IMR-90 (cell line): ENCODE results near the gene DHX34.

Source experiments
- BHLHE40 ChIP-seq: fragments of 150-350 bp; IDR thresholded peaks from 2 replicates; pipeline ENCODE4 v1.6.1; 2016; ENCODE audit warnings: mild to moderate bottlenecking, low read depth, low read length
- CTCF ChIP-seq: conservative IDR thresholded peaks from 2 replicates; pipeline ENCODE4 v1.5.1; 2012; ENCODE audit warnings: mild to moderate bottlenecking, low read depth, low read length, improper control_type of control experiment
- POLR2A ChIP-seq: IDR thresholded peaks from 2 replicates; pipeline ENCODE4 v1.6.1; 2012; ENCODE audit warnings: mild to moderate bottlenecking, low read depth, low read length

- TF ChIP-seq CTCF (no peak), POLR2A (no peak), BHLHE40 (no peak)
These were observed 24.4 kb downstream of the DHX34 start for GRCh38 chr19:47373246-47374240.
